GM23248 (cell line): Measurements from ENCODE around the gene HDAC4.

Experiments used
- EZH2 ChIP-seq: fragments of 200-600 bp; sonication (generic); IDR thresholded peaks from 2 replicates; pipeline ENCODE4 v1.6.1; 2018; ENCODE audit warnings: antibody characterized with exemption, mild to moderate bottlenecking; ENCODE audit not compliant: insufficient read depth, poor library complexity, severe bottlenecking
- EZH2phosphoT487 ChIP-seq: fragments of 200-600 bp; sonication (generic); IDR thresholded peaks from 2 replicates; pipeline ENCODE4 v1.6.1; 2018; ENCODE audit warnings: antibody characterized with exemption, moderate library complexity, mild to moderate bottlenecking, low read depth; ENCODE audit not compliant: insufficient read depth

- no peak for TF ChIP-seq EZH2phosphoT487
- TF ChIP-seq EZH2 = no peak
Observed at GRCh38 chr2:239047420-239047819, 353.4 kb downstream of the HDAC4 start.
